GM21576 (cell line): Measurements from ENCODE around the gene USP51.
A peak's percentile ranks its signal among the peaks of the same experiment; 100 is the strongest.
"Not testable (repeated sequence)": the region's sequence is repeated elsewhere in the genome, so short reads cannot be mapped to it uniquely, and the experiment has no call there.

Experiments used
- ATAC-seq: cut with Tn5 transposase; IDR thresholded peaks from one replicate; pipeline ENCODE4 v1.9.1; 2021; ENCODE audit warnings: mild to moderate bottlenecking, moderate library complexity; ENCODE audit not compliant: unreplicated experiment

The USP51 gene

GRCh38 chrX:55465791-55466190, 23.9 kb downstream of the USP51 start:
- ATAC-seq: not testable (repeated sequence)

GRCh38 chrX:55465108-55465507, 24.5 kb downstream of the USP51 start:
- not testable (repeated sequence) for ATAC-seq

- peak; percentile 68 for ATAC-seq
Measured at GRCh38 chrX:55464050-55464449, 25.6 kb downstream of the USP51 start.

- not testable (repeated sequence) for ATAC-seq
Measured at GRCh38 chrX:55459926-55460325, 29.7 kb downstream of the USP51 start.

- not testable (repeated sequence) for ATAC-seq
Measured at GRCh38 chrX:55459426-55459825, 30.2 kb downstream of the USP51 start.

- ATAC-seq: not testable (repeated sequence)
Measured at GRCh38 chrX:55455708-55456107, 33.9 kb downstream of the USP51 start.

- ATAC-seq: peak; percentile 13
Measured at GRCh38 chrX:55452833-55453124, 36.9 kb downstream of the USP51 start.

GRCh38 chrX:55451990-55452832, 37.4 kb downstream of the USP51 start, which contains the start of gene MAGEH1:
Gene MAGEH1, plus strand, starts transcription at chrX:55452127. Its CDS starts 248 bp downstream, at chrX:55452375.
- ATAC-seq: peak; percentile 93

GRCh38 chrX:55451626-55451989, 38.0 kb downstream of the USP51 start:
- peak; percentile 26 for ATAC-seq

- no peak for ATAC-seq
Measured at GRCh38 chrX:55451141-55451540, 38.5 kb downstream of the USP51 start.

GRCh38 chrX:55450259-55450658, 39.4 kb downstream of the USP51 start:
- ATAC-seq: no peak

- not testable (repeated sequence) for ATAC-seq
Measured at GRCh38 chrX:55443468-55443867, 46.2 kb downstream of the USP51 start.
